GM23248 (cell line): Measurements from ENCODE around the gene NT5C1B. TPM values are rescaled to one million over a fixed set of nuclear protein-coding genes. Genes with fewer than 3 reads are reported as not detected.

Experiments
- DNase-seq: peaks from one replicate; pipeline ENCODE4 v3.0.0-alpha.2; 2015
- H2AFZ ChIP-seq: fragments of 200-600 bp; sonication (generic); 2 replicates; pipeline ENCODE4 v1.6.1; 2016; ENCODE audit warnings: antibody characterized with exemption
- H3F3A ChIP-seq: fragments of 200-600 bp; sonication (generic); 2 replicates; pipeline ENCODE4 v1.6.1; 2016; ENCODE audit warnings: mild to moderate bottlenecking, antibody characterized with exemption, mixed run types; ENCODE audit not compliant: insufficient read depth
- H3K27ac ChIP-seq: fragments of 200-600 bp; sonication (generic); 2 replicates; pipeline ENCODE4 v1.5.1; 2016; ENCODE audit warnings: mild to moderate bottlenecking
- H3K27me3 ChIP-seq: fragments of 200-600 bp; sonication (generic); replicated peaks from 2 replicates; pipeline ENCODE4 v1.6.1; 2016; ENCODE audit warnings: mild to moderate bottlenecking; ENCODE audit not compliant: insufficient read depth
- H3K36me3 ChIP-seq: fragments of 200-600 bp; sonication (generic); 2 replicates; pipeline ENCODE4 v1.6.1; 2016; ENCODE audit warnings: low read depth, mild to moderate bottlenecking
- H3K4me1 ChIP-seq: fragments of 200-600 bp; sonication (generic); 2 replicates; pipeline ENCODE4 v1.6.1; 2016; ENCODE audit warnings: mild to moderate bottlenecking; ENCODE audit not compliant: insufficient read depth
- H3K4me2 ChIP-seq: fragments of 200-600 bp; sonication (generic); one replicate; pipeline ENCODE4 v1.6.1; 2016; ENCODE audit warnings: mild to moderate bottlenecking; ENCODE audit not compliant: unreplicated experiment
- H3K4me3 ChIP-seq: fragments of 200-600 bp; sonication (generic); 2 replicates; pipeline ENCODE4 v1.5.1; 2016; ENCODE audit warnings: mild to moderate bottlenecking
- H3K79me2 ChIP-seq: fragments of 200-600 bp; sonication (generic); 2 replicates; pipeline ENCODE4 v1.6.1; 2016; ENCODE audit warnings: mild to moderate bottlenecking; ENCODE audit not compliant: insufficient read depth
- H3K9ac ChIP-seq: fragments of 200-600 bp; sonication (generic); 2 replicates; pipeline ENCODE4 v1.6.1; 2016; ENCODE audit warnings: mild to moderate bottlenecking
- H3K9me2 ChIP-seq: fragments of 200-600 bp; sonication (generic); 2 replicates; pipeline ENCODE4 v1.6.1; 2016; ENCODE audit warnings: mixed run types, mild to moderate bottlenecking, moderate library complexity; ENCODE audit not compliant: insufficient read depth
- H3K9me3 ChIP-seq: fragments of 200-600 bp; sonication (generic); one replicate; pipeline ENCODE4 v1.6.1; 2017; ENCODE audit warnings: low read depth
- H4K20me1 ChIP-seq: fragments of 200-600 bp; sonication (generic); 2 replicates; pipeline ENCODE4 v1.6.0; 2016; ENCODE audit not compliant: insufficient read depth
- EZH2 ChIP-seq: fragments of 200-600 bp; sonication (generic); IDR thresholded peaks from 2 replicates; pipeline ENCODE4 v1.6.1; 2018; ENCODE audit warnings: antibody characterized with exemption, mild to moderate bottlenecking; ENCODE audit not compliant: insufficient read depth, poor library complexity, severe bottlenecking
- EZH2phosphoT487 ChIP-seq: fragments of 200-600 bp; sonication (generic); IDR thresholded peaks from 2 replicates; pipeline ENCODE4 v1.6.1; 2018; ENCODE audit warnings: antibody characterized with exemption, moderate library complexity, mild to moderate bottlenecking, low read depth; ENCODE audit not compliant: insufficient read depth
- WGBS, 2 experiments: methylation state at CpG; one replicate each; pipeline ENCODE4 v1.1.6; 2015 to 2017; ENCODE audit warnings: low lambda C conversion rate in 2 of 2, low coverage in 1 of 2; ENCODE audit errors: missing lambda C conversion rate in 2 of 2; 5-methylcytosine and 5-hydroxymethylcytosine counted together
- in situ Hi-C: fragments of 300-500 bp; cut with MboI; formaldehyde crosslinking; loops from 2 replicates; pipeline ENCODE4 v1.15.0; 2020
- polyA plus RNA-seq: library from polyadenylated mRNA; unstranded; fragments of >200 nt; fragmentation: Nextera tagmentation; extraction: Ambion mirVana; gene quantifications from 2 replicates; pipeline ENCODE4 v1.2.1, GENCODE V29; 2016
- total RNA-seq: library from RNA; depleted of rRNA; stranded (reverse); fragments of >200 nt; shearing (Covaris generic); gene quantifications from 2 replicates; pipeline ENCODE4 v1.2.3, GENCODE V29; 2014

Gene NT5C1B
- total and polyA plus RNA-seq, 2 experiments from 2014 or later = 0.88 TPM; not detected in 1

GRCh38 chr2:18525852-18526251, 63.5 kb downstream of the NT5C1B start:
- Histone ChIP-seq H3K36me3 (no peaks in the 10 kb centered on the region), H3K9ac (no peak overlapping the region), H3F3A (peaks cover 7% of the 10 kb centered on the region), H3K27me3 (no peaks in the 10 kb centered on the region), H3K4me1 (peaks cover 13% of the 10 kb centered on the region), H3K79me2 (no peaks in the 10 kb centered on the region), H3K9me2 (no peaks in the 10 kb centered on the region), H4K20me1 (no peaks in the 10 kb centered on the region), H3K9me3 (no peaks in the 10 kb centered on the region), H2AFZ (no peak overlapping the region), H3K27ac (no peak overlapping the region), H3K4me2 (no peak overlapping the region), H3K4me3 (no peak overlapping the region)
- in situ Hi-C loops = no loop called here
- DNase-seq = no peak
- TF ChIP-seq EZH2phosphoT487 (no peak), EZH2 (no peak)
- WGBS, 2 experiments = 74 to 86% methylated on average over 3 of the region's 3 CpGs

- Histone ChIP-seq H3K4me2 (no peak overlapping the region), H3K9ac (no peak overlapping the region), H2AFZ (no peak overlapping the region), H3K4me1 (peaks cover 19% of the 10 kb centered on the region), H3F3A (peaks cover 7% of the 10 kb centered on the region), H3K27me3 (no peaks in the 10 kb centered on the region), H4K20me1 (no peaks in the 10 kb centered on the region), H3K79me2 (no peaks in the 10 kb centered on the region), H3K27ac (no peak overlapping the region), H3K36me3 (no peaks in the 10 kb centered on the region), H3K4me3 (no peak overlapping the region), H3K9me3 (no peaks in the 10 kb centered on the region), H3K9me2 (no peaks in the 10 kb centered on the region)
- TF ChIP-seq EZH2 = no peak
- no peak for TF ChIP-seq EZH2phosphoT487
- in situ Hi-C loops = no loop called here
- no peak for DNase-seq
- 94 to 97% methylated on average over 2 of the region's 2 CpGs for WGBS, 2 experiments
Measured at GRCh38 chr2:18525236-18525635, 64.1 kb downstream of the NT5C1B start.

DNA sequence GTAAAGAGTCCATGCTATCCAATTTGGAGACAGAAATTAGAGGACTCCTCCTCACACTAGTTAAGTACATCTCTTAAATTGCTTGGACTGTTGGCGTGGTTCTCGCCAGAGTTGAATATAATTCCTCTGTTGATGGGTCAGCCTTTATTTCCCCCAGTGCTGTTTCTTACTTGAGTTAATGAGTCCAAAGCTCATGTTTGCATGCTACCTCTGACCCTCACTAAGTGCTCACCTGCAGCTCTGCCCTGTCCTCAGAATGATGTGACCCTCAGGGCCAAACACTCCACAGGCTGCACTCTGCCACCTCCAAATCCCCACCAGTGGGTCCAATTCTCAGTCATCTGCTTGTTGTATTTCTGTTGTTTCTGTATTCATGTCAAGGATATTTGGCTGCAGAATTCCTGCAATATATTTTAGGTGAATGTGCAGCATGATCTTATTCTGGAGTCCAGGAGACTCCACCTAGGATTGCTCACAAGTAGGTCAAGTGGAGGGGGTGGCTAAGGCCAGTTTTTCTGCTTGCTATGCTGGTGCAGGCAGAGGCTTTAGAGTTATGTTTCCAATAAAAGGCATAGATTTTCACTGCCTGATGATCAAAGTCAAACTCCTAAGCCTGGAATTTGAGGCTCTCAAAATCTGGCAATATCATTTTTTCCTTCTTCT, 66.8 kb downstream of the NT5C1B start:
- H3K9ac ChIP-seq = no peak overlapping the region
- in situ Hi-C loops = loop anchor here (5.0 kb wide), 1 partner anchor 845 kb away; no protein-coding TSS in a partner anchor
- peak; percentile 74 for DNase-seq
- peaks cover 7% of the 10 kb centered on the region for H3F3A ChIP-seq
- WGBS, 2 experiments = 98 to 100% methylated on average over 2 of the region's 2 CpGs
- H3K4me1 ChIP-seq = peaks cover 32% of the 10 kb centered on the region
- no peaks in the 10 kb centered on the region for H3K9me3 ChIP-seq
- no peak overlapping the region for H3K4me3 ChIP-seq
- H4K20me1 ChIP-seq = no peaks in the 10 kb centered on the region
- no peaks in the 10 kb centered on the region for H3K36me3 ChIP-seq
- no peaks in the 10 kb centered on the region for H3K79me2 ChIP-seq
- H3K9me2 ChIP-seq = no peaks in the 10 kb centered on the region
- H3K27me3 ChIP-seq = no peaks in the 10 kb centered on the region
- TF ChIP-seq EZH2phosphoT487 (no peak), EZH2 (no peak)
- H3K27ac ChIP-seq = no peak overlapping the region
- peak overlapping the region; percentile 26 for H3K4me2 ChIP-seq
- H2AFZ ChIP-seq = no peak overlapping the region

DNA sequence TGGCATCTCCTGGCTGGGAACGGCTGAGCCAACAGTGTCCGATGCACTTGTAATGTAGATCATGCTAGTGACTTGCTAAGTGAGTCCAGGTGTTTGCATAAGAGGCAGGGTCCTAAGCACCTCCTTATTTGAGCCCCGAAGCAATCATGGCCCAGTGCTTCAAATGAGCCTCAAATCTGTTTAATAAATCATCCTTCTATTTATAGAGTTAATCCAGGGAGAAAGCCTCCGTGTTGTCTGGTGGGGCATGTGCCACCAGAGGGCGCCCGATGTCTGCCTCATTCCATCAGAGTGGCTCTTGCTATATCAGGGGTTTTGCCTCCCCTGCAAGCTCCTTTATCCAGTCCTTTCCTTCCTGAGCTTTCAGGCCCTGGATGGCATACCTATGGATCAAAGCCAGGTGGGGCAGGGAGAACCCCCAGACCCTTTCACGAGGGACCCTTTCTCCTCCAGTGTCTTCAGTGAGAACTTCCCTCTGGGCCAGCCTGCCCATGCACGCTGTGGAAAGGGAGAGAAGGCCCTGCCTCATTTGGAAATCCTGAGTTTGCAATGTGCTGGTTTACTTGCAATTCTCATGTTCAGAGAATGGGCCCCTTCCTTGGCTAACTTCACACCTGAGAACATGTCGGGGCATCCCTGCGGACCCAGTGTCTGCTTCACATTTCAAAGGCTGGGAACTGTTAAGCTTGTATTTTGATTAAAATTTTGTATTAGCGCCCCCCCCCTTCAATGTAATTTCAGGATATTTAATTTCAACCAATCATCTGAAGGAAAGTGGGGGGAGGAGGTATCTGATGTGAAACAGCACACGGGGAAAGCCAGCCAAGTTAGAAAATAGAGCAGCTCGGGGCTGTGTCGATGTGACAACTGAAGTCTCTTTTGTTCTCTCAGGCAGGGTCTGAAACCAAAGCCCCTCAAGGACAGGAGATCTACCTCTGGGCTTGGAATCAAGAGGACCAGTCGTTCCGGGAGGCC, 68.6 kb downstream of the NT5C1B start:
- Histone ChIP-seq H3K27ac (no peak overlapping the region), H3K4me2 (peak overlapping the region; percentile 4), H3K9ac (no peak overlapping the region), H3K4me1 (peaks cover 39% of the 10 kb centered on the region), H3K79me2 (no peaks in the 10 kb centered on the region), H3K4me3 (no peak overlapping the region), H3K9me2 (no peaks in the 10 kb centered on the region), H4K20me1 (no peaks in the 10 kb centered on the region), H3K9me3 (no peaks in the 10 kb centered on the region), H3F3A (peaks cover 7% of the 10 kb centered on the region), H3K36me3 (no peaks in the 10 kb centered on the region), H2AFZ (no peak overlapping the region; the same call in 1 of the 2 replicates), H3K27me3 (no peaks in the 10 kb centered on the region)
- DNase-seq = peak; percentile 80
- TF ChIP-seq EZH2phosphoT487 (no peak), EZH2 (no peak)
- 45 to 46% methylated on average over 16 of the region's 16 CpGs for WGBS, 2 experiments
- in situ Hi-C loops = loop anchor here (5.0 kb wide), 1 partner anchor 847 kb away; no protein-coding TSS in a partner anchor
